Ecto neural progenitor cell (in vitro differentiated cells): Measurements from ENCODE around the gene POLN.
"Not testable (repeated sequence)": the region's sequence is repeated elsewhere in the genome, so short reads cannot be mapped to it uniquely, and the experiment has no call there.

Experiments used
- DNase-seq: peaks from one replicate; pipeline ENCODE4 v3.0.0-alpha.2; 2018; ENCODE audit warnings: low spot score

POLN gene

DNA sequence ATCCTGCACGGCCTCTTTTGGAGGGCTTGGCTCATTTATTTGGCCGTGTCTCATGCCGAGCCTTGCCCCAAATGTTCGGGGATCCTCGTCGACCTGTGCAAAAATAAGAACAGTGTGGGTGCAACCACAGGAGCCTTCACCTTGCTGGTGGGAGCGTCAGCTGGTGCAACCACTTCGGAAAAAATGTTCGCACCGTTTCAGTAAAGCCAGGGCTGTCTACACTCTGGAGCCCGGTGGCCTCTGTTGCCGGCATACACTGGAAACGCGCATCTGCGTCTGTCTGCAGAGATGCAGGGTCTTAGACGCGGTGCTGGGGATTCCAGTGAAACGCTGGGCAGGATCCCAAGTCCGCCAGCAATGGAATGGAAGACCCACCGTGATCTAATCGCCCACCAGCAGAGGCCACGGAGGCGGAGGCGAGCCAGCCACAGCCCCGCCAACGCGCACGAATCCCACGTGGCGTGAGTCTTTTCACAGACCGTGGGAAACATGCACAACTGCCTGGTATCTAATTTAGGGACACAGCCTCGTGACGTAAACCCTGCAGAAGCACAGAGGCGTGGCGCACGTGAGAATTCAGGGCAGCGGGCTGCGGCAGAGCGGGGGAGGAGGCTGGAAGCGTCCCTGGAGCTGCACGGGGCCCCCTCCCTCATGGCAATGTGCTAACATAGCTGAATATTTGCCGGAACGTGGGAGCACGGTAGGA is 33.8 kb upstream of the POLN start:
- no peak for DNase-seq

DNA sequence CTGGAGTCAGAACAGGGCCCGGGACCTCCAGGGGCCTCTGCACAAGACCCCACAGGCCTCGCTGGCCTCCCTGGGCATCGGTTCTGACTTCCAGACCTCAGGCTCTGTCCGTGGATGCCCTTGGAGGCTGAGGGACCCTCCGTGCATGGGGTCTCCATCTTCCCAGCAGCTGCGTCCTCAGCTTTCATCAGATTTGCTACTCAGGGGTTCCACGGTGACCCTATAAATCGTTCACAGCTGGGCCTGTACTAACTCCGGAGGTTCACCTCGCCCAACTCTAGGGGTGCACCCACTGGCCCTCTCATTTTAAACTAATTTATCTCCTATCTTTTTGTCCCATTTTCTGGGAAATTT is 33.1 kb upstream of the POLN start:
- DNase-seq, result not testable (repeated sequence)

DNA sequence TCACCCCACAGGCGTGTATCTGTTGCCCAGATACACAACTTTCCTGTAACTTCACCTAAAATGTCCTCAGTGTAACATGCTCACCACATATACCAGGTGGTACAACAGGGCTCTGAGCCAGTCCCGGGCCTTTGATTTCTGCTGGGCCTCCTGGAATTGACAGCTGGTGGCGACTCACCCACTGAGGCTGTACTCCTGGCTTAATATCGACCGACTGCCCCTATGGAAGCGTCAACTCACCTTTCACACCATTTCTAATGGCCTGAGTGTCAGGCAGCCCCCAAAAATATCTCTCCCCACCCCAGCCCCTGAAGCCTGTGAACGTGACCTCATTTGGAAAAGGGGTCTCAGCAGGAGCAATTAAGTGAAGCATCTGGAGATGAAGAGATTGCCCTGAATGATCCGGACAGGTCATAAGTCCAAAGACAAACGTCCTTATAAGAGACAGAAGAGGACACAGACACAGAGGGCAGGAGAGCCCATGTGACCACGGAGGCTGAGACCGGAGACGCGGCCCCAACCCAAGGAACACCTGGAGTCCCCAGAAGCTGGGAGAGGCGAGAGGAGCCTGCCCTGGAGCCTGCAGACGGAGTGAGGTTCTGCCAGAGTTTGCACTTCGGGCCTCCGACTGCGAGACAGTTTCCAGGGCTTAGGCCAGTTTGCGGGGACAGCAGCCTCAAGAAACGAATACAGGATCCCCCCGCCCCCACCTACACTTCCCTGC is 32.6 kb upstream of the POLN start:
- no peak for DNase-seq

DNA sequence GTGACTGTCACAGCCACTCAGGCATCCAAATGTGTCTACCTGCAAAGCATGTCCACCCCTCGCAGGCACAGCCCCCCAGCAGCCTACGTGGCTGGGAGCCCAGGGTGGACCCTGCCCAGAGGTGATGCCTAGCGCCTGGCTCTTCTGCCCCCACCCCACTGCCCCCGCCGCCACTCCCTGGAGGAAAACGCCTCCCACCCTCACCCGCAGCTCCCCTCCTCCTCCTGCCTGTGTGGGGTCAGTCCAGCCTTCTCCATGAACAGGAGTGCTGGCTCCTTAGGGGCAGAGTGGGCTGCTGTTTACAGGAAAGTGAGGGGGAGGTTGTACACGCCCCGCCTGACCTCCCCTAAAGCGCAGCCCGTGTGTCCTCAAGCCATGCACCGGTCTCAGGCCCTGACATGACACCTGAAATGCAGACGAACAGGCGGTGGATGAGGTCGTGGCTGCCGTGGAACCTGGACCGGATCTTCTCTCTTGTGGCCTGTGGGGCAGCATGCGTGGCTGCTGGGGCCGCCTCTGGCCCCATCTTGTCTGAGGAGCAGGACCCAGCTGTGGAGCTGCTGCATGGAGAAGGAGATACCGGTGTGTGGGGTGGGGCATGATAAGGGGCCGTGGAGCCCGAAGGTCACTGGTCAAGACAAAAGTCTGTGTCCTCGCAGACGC is 31.9 kb upstream of the POLN start:
- DNase-seq, result no peak

DNA sequence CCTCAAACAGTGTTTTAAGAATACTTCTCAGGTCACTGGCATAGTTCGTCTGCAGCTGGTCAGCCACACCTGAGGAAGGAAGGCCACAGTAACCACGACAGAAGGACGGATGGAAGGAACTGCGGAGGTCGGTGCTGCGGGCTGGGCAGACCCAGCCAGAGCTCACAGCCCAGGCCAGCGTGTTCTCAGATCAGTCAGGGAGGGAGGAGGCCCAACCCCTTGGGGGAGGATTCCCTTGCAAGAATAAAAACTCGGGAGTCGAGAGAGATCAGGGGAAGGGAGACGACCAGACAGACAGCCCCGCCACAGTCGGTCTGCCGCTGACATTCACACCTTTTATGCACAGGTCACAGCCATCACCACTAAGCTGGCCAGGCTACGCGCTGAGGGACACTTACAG is 31.3 kb upstream of the POLN start:
- no peak for DNase-seq

DNA sequence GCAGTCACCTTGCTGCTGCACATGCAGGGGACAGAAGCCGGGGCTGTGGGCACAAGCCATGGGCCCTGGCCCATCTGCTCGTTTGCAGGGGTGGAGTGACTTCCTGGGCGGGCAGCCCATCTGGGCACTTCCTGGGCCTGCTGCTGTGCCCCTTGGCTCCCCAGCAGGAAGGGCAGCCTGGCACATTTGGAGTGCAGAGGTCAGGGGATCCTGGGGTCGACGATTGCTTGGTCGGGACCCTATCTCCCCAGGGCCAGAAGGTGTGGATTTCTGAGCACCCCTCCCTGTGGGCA is 30.9 kb upstream of the POLN start:
- no peak for DNase-seq

DNA sequence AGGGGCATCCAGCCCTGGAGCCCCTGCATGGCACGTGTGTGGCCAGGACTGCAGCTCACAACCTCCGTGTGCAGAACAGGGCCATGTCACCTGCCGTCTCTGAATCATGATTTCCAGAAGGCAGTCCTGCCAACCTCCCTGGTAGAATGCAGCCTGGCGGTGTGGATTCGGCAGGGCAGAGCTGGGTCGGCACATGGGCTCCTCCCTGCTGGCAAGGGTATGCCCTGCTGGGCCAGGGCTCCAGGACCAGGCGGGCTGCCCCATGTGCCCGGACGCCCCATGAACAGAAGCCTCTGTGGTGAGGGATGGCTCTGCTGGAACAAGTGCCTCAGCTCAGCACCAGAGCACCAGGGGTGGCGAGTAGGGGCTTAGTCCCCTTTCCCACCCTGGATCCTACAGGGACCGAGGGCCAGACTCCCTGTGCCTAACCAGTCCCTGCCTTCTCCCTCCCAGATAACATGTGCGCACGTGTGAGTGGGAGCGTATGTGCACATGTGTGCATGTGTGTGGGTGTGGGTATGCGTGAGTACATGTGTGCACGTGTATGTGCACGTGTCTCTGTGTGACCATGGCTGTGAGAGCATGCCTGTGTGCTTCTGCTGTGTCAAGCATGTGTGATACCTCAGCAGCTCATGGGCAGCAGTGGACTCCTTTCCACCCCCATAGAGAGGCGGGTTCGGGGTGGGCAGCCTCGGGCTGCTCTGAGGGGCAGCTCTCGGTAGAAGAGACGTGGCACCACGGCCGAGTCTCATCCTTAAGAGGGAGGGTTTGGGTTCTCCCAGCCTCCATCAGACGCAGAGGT is 30.3 kb upstream of the POLN start:
- no peak for DNase-seq

DNA sequence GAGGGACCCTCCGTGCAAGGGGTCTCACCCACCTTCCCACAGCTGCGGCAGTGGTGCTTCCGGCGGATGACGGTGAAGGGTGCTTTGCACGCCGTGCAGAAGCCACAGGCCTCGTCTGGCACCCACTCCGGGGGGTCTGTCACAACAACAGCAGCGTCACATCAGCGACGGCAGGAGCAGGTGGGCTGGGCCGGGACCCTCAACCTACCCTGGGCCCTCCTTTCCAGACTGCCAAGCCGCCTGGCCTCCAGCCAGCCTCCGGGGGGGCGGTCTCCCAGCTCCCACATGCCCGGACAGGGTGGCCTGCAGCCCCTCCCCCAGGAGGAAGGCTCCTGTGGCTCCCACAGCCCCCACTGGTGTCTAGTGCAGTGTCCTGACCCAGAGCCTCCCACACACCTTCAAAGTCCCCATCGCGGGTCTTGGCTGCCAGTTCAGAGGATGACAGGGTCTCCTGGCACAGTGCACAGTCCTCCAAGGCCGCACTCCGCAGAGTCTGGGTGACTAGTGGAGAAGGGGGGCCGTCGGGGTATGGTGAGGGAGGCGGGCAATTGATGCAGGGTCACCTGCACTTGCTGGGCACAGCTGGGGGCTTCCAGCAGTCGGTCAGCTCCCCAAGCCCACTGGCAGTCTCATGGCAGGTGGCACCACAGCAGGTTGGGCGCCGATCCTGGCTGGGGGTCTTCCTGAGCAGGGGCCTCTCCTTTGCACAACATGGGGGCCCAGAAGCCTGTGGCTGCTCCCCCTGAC is 29.5 kb upstream of the POLN start:
- no peak for DNase-seq

DNA sequence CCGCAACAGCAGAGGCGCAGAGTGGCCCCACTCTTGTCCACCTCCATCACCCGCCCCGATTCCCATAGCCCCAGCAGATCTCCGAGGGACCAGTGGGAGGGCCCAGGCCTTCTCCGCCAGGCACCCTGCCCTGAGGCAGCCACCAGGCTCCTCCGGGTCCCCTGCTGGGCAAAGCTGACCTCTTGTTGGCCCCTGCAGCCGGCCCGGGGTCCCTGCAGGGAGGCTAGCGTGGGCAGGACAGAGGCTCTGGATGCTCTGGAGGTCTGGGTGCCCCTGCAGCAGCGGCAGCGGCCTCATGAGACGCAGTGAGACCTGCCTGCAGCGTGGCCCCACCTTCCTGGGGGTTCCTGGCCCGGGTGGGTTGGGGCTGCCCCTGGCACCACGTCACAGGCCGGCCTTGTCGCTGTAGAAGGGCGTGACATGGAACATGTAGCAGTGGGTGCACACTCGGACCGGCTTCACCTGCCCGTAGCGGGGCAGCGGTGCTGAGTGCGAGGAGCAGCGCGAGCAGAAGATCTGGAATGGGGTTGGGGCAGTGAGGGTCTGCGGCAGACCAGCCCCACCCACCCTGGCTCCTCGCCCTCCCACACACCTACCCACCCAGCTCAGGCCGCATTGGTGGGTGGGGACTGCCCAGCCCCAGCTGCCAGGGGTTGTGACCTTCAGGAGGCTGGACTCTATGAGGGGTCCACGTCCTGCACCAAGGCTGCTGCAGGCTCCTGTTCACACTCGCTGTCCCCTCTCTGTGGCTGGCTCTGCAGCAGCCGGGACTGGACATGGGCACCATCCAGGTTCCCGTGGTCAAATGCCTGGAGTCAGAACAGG is 28.6 kb upstream of the POLN start:
- DNase-seq, result no peak

DNA sequence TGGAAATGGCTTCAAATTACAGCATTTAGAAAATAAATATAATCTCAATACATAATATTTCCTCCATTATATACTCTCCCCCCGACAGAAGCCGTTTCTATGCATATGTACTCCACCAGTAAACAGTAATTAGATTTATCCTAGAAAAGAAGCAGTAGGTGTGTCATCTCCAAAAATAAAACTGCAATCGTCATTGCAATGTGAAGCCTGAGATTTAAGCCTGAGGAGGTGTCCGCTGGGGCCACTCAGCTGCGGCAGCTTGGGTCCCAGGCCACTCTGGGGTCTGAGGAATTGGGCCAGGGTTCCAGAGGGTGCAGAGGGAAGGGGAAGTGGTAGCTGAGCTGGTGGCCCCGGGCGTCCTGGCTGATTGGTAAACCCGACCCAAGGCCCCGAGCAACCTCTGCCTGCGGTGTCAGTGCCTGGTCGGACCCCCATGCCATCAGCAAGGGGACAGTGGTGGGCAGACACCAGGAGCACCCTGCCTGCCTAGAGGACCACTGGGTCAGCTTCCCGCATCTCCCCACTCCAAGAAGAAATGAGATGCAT is 27.8 kb upstream of the POLN start:
- DNase-seq, result no peak

DNA sequence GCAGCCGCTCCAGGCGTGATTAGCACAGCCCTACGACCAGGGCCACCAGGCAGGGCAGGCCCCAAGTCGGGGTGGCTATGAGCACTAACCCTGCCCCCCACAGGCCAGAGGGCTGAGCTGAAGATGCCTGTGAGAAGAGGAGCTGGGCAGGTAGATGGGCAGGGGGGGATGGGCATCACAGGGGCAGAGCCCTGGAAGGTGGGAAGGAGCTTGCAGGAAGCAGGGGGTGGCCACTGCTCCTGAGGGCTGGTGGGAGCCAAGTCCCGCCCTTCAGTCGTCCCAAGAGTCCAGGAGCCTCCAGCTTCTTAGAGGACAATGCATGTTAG is 27.2 kb upstream of the POLN start:
- DNase-seq, result no peak

DNA sequence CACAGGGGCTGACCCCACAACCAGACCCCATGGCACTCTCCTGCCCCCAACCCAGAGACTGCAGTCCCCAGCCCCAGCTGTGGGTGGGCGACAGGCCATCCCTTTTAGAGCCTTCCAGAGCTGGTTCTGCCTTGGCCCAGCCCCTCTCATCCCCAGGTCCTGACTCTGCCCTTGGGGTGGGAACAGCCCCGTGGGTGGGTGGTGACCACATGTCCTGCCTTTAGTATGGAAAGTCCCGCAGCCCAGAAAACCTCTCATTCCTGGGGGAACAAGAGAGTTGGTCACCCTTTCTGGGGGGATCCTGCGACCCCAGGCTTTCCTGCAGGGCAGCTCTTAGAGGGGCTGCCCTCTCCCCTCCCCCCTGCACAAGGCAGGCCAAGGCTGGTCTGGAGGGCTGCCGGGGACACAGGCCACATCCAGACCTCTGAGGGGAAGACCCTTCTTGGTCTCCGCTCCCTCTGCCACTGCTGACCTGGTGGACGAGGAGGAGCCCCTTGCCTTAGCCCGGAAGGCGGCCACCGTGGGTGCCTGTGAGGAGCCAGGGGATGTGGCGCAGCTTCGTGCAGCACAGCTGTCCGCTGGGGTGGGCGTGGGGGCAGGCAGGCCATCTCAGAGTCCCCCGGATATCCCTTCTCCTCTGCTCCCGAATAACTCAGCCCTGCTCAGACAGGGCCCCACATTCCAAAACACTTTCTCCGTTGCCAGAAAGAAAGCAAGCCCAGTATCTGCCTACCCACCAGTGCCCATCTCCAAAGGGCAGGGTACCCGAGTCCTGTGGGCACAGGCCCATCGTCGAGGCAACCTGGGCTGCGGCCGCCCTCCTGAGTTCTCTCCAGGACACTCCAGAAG is 26.7 kb upstream of the POLN start:
- DNase-seq, result no peak

DNA sequence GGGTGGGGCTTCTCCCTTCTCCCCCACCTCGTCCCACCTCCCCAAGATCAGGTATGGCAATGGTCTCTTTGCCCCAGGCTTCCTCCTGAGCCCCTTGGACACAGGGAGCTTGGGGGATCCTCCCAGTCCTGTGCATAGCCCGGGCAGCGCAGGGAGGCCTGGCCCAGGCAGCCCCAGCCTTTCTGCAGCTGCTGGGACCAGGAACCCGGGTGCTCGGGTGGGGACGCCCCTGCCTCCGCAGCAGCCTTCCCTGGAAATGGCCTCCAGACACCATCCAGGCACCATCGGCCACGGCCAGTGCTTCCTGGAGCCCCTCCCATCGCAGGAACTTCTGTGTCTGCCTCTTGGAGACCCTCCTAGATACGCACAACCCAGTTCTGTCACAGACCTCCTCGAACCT is 25.9 kb upstream of the POLN start:
- DNase-seq, result no peak

DNA sequence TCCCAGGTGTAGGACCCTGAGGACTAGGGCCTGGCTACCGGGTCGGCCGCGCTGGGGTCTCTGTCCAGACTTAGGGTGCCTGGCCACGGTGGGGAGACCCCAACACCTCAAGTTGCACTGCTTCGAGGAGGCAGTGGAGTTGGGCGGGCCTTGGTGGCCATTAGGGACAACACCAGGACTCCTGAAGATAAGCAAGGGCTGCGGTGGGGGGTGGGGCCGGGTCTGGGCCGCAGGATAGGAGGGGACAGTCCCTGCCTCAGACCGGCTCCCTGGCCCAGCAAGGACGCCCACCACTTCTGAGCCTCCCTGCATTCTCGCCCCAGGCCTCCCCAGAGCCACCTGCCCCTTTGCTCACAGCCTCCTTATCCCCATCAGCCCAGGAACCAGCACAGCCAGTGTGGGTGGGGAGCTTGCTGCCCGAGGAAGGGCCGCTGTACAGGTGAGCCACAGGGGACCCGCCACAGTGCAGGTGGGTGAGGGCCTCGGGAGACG is 25.4 kb upstream of the POLN start:
- no peak for DNase-seq

DNA sequence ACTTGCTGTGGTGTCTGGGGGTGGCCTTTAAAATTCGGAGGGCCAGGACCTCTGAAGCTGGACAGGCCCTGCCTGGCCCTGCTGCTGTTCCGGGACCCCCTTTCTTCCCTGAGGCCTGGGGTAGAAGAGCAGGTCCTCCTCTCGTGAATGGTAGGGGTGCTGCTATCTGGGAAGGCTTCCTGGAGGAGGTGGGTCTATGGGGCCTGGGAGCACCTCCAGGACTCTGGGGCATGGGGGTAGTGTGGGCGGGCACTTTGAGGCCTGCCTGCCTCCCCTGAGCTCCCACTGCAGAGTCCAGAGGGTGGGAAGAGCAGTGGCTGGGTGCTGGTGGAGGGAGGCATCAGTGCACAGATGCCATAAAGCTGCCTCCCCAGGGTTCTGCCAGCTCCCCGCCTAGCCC is 24.9 kb upstream of the POLN start:
- DNase-seq, result no peak

DNA sequence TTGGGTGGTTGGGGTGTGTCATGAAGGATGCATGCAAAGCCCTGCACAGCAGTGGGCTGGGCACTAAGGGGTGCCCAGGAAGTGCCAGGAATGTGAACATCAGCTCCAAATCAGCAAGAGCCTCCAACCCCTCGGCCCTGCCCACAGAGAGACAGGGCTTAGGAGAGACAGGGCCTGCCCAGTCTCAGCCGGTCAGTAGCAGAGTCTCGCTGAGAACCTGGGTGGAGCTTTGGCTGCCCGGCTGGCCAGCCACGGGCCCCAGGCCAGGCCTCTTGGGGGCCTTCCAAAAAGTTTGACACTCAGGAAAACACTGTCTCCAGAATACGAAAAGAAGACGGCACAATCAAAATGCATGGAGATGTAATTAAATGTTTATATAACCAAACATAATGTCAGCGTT is 24.3 kb upstream of the POLN start:
- no peak for DNase-seq

DNA sequence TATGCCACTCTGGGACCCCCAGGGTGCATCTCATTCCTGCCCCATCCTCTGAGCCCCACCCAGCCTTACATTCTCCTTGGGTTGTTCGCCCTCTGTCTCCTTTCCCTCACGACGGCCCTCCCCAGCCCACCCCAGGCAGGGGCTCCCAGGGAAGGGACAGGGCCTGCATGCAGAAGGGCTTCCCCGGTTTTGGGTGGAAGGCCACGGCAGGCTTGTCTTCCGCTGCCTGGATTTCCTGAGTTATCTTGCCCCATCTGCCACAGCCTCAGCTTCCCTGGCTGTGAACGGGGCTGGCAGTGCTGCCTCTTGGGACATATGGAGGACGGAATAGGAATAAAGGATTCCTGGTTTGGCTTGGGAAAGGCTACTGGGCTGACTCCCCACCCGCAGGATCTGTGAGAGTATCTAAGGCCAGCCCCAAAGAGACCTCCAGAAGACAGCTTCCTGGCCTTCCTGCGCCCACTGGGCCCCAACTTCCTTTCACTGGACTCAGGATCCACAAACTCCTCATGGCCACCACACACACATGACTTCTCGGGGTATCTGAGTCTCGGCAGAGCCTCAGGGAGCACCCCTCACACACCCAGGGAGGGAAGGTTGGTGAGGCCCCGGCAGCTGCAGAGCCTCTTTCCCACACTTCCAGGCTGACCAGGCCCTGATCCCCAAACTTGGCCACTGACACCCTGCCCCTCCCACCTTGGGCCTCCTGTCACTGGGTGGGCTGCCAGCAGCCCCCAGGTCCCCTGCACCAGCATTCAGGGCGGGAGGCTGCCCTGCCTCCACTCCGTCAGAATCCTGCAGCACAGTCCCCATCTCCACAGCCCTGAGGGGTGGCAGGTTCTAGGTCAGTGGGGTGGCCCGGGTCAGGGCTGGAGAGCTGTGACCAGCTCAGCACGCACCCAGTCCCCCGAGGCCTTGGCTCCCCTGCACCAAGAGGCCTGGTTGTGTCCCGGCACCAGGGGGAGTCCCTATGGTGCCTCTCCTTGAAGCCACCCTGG is 23.5 kb upstream of the POLN start:
- DNase-seq, result no peak

DNA sequence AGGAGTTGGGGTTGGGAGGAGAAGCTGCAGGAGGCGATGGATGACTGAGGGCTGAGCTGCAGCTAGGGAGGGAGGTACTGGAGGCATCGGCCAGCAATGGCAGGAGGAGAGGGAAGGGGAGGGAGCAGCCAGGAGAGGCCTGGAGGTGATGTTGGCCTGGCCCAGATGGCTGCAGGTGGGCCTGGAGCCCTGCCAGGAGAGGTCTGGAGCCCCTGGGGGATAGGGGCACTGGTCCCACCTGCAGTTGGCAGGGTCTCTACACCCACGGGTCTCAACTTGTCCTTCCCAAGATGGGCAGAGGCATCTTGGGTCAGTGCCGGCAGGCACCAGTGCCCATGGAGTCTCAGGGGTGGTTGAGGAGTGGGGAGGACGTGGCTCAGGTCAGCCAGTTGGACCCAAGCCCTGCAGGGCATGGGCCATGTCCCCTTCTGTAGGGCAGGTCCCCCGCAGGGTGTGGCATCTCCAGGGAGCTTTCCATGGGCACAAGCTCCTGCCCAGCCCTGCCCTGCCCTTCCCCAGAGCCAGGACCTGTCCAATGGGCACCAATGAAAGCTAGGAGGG is 22.6 kb upstream of the POLN start:
- DNase-seq, result no peak
